BJ (cell line): ENCODE data around the gene ZDHHC16. TPM values are rescaled to one million over a fixed set of nuclear protein-coding genes. Genes with fewer than 3 reads are reported as not detected.

Source experiments
- CTCF ChIA-PET: fragments of 350-600 bp; formaldehyde crosslinking; extraction: SDS; loops from one replicate; lab custom pipeline; 2021; ENCODE audit warnings: antibody characterized with exemption, inconsistent platforms; lab: Yijun Ruan, JAX
- POLR2A ChIA-PET: fragments of 300-600 bp; sonication (Branson Sonifier 250); formaldehyde crosslinking; extraction: SDS; loops from one replicate; lab custom pipeline; 2021; ENCODE audit warnings: antibody characterized with exemption; lab: Charles Lee
- DNase-seq: peaks from one replicate; pipeline ENCODE4 v3.0.0-alpha.2; 2011; ENCODE audit warnings: low read depth
- H3K27me3 ChIP-seq: 2 replicates; pipeline ENCODE4 v1.6.0; 2011; ENCODE audit warnings: low read length; ENCODE audit not compliant: control insufficient read depth, insufficient read depth
- H3K36me3 ChIP-seq: 2 replicates; pipeline ENCODE4 v1.5.1; 2011; ENCODE audit warnings: low read length; ENCODE audit not compliant: control insufficient read depth, insufficient read depth
- H3K4me3 ChIP-seq: 2 replicates; pipeline ENCODE4 v1.5.1; 2011; ENCODE audit warnings: low read depth, mild to moderate bottlenecking, control low read depth, low read length
- CTCF ChIP-seq: IDR thresholded peaks from 2 replicates; pipeline ENCODE4 v1.5.1; 2011; ENCODE audit warnings: low read depth, mild to moderate bottlenecking, control low read depth, inconsistent platforms, low read length, moderate library complexity; ENCODE audit not compliant: insufficient read depth
- polyA plus RNA-seq: library from polyadenylated mRNA; depleted of rRNA; stranded (reverse); fragments of >200 nt; gene quantifications from 2 replicates; pipeline ENCODE4 v1.2.3, GENCODE V29; 2011

Gene ZDHHC16
- polyA plus RNA-seq, 1 experiment: 101 TPM

GRCh38 chr10:97434055-97434454 is 11.9 kb upstream of the ZDHHC16 start:
- TF ChIP-seq CTCF: no peak
- H3K36me3 ChIP-seq: peaks cover 19% of the 10 kb centered on the region
- POLR2A ChIA-PET: no interaction called here

GRCh38 chr10:97434557-97434956 is 11.4 kb upstream of the ZDHHC16 start:
- TF ChIP-seq CTCF: no peak
- no peak for DNase-seq
- POLR2A ChIA-PET: no interaction called here
- CTCF ChIA-PET: interaction anchor here (1.4 to 1.6 kb wide), 3 partner anchors 10 to 137 kb away, joined by 3 to 4 read pairs (median 4); no protein-coding TSS in a partner anchor
- Histone ChIP-seq H3K27me3 (no peaks in the 10 kb centered on the region), H3K4me3 (no peak overlapping the region), H3K36me3 (peaks cover 18% of the 10 kb centered on the region)

More at GRCh38 chr10:97434055-97434454, 11.9 kb upstream of the ZDHHC16 start:
- CTCF ChIA-PET: interaction anchor here (0.5 to 1.6 kb wide), 5 partner anchors 11 to 361 kb away, joined by 3 to 4 read pairs (median 4); no protein-coding TSS in a partner anchor
- H3K4me3 ChIP-seq: no peak overlapping the region
- H3K27me3 ChIP-seq: no peaks in the 10 kb centered on the region
- DNase-seq: no peak

GRCh38 chr10:97435211-97435610 is 10.8 kb upstream of the ZDHHC16 start:
- Histone ChIP-seq H3K27me3 (no peaks in the 10 kb centered on the region), H3K36me3 (peaks cover 19% of the 10 kb centered on the region), H3K4me3 (no peak overlapping the region)
- POLR2A ChIA-PET: no interaction called here
- CTCF ChIA-PET: interaction anchor here (0.7 to 1.6 kb wide), 2 partner anchors 10 to 99 kb away, joined by 4 to 5 read pairs; no protein-coding TSS in a partner anchor
- TF ChIP-seq CTCF: no peak
- no peak for DNase-seq

GRCh38 chr10:97442277-97442676 is 3.7 kb upstream of the ZDHHC16 start:
- Histone ChIP-seq H3K27me3 (no peaks in the 10 kb centered on the region), H3K36me3 (peaks cover 4% of the 10 kb centered on the region; the same call in 1 of the 2 replicates), H3K4me3 (no peak overlapping the region)
- CTCF ChIA-PET: interaction anchor here (2.9 kb wide), 1 partner anchor 35 kb away, joined by 12 read pairs; no protein-coding TSS in a partner anchor
- POLR2A ChIA-PET: no interaction called here
- no peak for DNase-seq
- TF ChIP-seq CTCF: no peak

GRCh38 chr10:97444212-97444611 is 1.8 kb upstream of the ZDHHC16 start:
- Histone ChIP-seq H3K36me3 (peaks cover 1% of the 10 kb centered on the region; the same call in 1 of the 2 replicates), H3K4me3 (no peak overlapping the region), H3K27me3 (no peaks in the 10 kb centered on the region)
- ChIA-PET POLR2A (no interaction called here), CTCF (interaction anchor here (0.6 to 2.9 kb wide), 3 partner anchors 10 to 128 kb away, joined by 3 to 12 read pairs (median 4); no protein-coding TSS in a partner anchor)
- DNase-seq: no peak
- no peak for TF ChIP-seq CTCF
